Measurements from ENCODE around the gene PGM2L1.

- TF ChIP-seq, protein P1, sequence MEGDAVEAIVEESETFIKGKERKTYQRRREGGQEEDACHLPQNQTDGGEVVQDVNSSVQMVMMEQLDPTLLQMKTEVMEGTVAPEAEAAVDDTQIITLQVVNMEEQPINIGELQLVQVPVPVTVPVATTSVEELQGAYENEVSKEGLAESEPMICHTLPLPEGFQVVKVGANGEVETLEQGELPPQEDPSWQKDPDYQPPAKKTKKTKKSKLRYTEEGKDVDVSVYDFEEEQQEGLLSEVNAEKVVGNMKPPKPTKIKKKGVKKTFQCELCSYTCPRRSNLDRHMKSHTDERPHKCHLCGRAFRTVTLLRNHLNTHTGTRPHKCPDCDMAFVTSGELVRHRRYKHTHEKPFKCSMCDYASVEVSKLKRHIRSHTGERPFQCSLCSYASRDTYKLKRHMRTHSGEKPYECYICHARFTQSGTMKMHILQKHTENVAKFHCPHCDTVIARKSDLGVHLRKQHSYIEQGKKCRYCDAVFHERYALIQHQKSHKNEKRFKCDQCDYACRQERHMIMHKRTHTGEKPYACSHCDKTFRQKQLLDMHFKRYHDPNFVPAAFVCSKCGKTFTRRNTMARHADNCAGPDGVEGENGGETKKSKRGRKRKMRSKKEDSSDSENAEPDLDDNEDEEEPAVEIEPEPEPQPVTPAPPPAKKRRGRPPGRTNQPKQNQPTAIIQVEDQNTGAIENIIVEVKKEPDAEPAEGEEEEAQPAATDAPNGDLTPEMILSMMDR (IDR thresholded peaks at IDR 0.05) = no peak
- TF ChIP-seq POLR2AphosphoS5 (IDR thresholded peaks at IDR 0.05) = no peak
Observed at GRCh38 chr11:74288911-74289310, 109.3 kb downstream of the PGM2L1 start.

All from prostate gland (tissue), 2 donors.